Astrocyte of the spinal cord (primary cell): ENCODE data around the gene ZCCHC7.
A peak's percentile ranks its signal among the peaks of the same experiment; 100 is the strongest.

Experiments
- DNase-seq: peaks from one replicate; pipeline ENCODE4 v3.0.0; 2011; ENCODE audit warnings: low read depth, low spot score
- H3K4me3 ChIP-seq: 2 replicates; pipeline ENCODE4 v1.5.1; 2011; ENCODE audit warnings: low read depth, mild to moderate bottlenecking, low read length, moderate library complexity
- in situ Hi-C: cut with HindIII; loops from 2 replicates; pipeline ENCODE4 v1.10.0; 2017; ENCODE audit warnings: low sequenced_read_pairs
- TF ChIP-seq, protein P1 (sequence below): IDR thresholded peaks from 2 replicates; pipeline ENCODE4 v1.5.1; 2012; ENCODE audit warnings: low read depth, mild to moderate bottlenecking, low read length, inconsistent platforms

The ZCCHC7 gene

DNA sequence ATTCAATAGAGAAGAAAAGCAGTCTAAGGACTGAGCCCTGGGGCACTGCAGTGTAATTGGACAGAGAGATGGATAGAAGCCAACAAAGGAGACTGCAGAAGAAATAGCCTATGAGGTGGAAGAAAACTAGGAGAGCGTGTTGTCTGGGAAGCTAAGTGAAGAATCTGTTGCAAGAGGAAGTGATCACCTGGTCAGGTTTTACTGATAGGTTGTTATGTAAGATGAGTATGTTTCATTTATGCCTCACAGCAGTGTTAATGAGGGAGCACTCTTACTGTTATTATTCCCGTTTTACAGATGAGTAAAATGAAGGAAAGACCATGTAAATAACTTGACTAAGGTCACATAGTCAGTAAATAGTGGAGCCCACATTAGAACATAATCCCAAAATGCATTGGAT is 222.1 kb downstream of the ZCCHC7 start:
- no peak for DNase-seq
- H3K4me3 ChIP-seq: no peak overlapping the region
- in situ Hi-C loops: no loop called here
- TF ChIP-seq, protein P1, sequence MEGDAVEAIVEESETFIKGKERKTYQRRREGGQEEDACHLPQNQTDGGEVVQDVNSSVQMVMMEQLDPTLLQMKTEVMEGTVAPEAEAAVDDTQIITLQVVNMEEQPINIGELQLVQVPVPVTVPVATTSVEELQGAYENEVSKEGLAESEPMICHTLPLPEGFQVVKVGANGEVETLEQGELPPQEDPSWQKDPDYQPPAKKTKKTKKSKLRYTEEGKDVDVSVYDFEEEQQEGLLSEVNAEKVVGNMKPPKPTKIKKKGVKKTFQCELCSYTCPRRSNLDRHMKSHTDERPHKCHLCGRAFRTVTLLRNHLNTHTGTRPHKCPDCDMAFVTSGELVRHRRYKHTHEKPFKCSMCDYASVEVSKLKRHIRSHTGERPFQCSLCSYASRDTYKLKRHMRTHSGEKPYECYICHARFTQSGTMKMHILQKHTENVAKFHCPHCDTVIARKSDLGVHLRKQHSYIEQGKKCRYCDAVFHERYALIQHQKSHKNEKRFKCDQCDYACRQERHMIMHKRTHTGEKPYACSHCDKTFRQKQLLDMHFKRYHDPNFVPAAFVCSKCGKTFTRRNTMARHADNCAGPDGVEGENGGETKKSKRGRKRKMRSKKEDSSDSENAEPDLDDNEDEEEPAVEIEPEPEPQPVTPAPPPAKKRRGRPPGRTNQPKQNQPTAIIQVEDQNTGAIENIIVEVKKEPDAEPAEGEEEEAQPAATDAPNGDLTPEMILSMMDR: no peak

DNA sequence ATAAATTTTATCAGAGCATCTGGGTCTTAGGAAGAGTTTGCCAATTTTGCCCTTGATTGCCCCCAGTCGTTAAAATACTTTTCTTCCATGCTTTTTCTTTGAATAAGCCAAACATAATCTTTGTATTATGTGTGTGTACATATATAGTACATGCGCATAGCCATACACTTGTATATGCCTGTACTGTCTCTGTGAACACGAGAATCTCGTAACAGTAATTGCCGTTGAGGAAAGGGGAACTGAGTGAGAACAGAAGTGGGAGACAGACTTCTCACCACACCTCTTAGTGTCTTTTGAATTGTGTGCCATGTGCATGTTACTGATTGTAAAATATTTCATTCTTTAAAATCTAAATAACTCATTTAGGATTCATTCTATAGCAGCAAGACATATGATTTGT is 222.5 kb downstream of the ZCCHC7 start:
- H3K4me3 ChIP-seq: no peak overlapping the region
- TF ChIP-seq, protein P1: no peak
- in situ Hi-C loops: no loop called here
- DNase-seq: no peak

DNA sequence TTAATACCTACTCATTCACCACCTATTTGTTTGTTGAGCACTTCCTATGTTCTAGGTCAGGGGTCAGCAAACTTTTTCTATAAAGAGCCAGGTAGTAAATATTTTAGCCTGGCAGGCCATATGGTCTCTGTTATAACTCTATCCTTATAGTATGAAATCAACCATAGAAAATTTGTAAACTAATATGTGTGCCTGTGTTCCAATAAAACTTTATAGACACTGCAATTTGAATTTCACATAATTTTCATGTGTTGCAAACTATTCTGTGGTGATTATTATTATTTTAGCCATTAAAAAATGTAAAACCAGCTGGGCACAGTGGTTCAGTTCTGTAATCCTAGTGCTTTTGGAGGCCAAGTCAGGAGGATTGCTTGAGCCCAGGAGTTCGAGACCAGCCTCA is 223.3 kb downstream of the ZCCHC7 start:
- TF ChIP-seq, protein P1: no peak
- no peak overlapping the region for H3K4me3 ChIP-seq
- in situ Hi-C loops: no loop called here
- DNase-seq: no peak

DNA sequence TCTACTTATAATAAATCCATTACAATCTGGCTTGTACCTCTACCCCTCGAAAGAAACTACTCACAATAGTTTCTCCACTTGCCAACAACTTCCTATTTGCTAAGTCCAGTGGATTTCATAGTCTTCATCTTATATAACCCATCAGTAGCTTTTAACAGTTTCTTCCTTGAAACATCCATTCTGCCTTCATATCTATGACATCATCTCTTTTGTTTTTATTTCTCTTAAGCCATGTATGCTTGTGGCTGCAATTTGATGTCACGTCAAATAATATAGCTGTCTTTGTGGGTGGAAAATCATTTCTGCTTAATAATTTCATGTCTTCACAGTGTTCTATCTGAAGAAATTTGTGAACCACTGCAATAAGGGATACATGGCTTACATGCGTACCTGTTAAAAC is 224.7 kb downstream of the ZCCHC7 start:
- TF ChIP-seq, protein P1: no peak
- in situ Hi-C loops: no loop called here
- H3K4me3 ChIP-seq: no peak overlapping the region
- DNase-seq: no peak

DNA sequence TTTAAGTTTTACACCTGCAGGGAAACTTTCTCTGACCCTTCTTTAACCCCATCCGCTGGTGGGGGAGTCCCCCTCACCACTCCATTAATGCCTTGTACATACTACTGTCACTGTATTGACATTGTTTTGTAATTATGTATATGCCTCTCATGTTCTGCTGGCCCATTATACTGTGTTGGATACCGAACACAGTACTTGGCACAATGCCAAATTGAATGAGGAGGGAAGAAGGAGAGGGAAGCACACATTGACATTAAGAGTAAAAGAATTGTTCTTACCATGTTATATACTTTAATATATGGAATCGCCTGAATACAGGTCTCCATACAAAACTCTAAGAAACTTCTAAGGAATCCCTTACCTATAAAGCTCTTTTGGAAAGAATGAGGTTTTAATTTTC is 228.5 kb downstream of the ZCCHC7 start:
- DNase-seq: no peak
- no peak overlapping the region for H3K4me3 ChIP-seq
- in situ Hi-C loops: no loop called here
- TF ChIP-seq, protein P1: no peak

DNA sequence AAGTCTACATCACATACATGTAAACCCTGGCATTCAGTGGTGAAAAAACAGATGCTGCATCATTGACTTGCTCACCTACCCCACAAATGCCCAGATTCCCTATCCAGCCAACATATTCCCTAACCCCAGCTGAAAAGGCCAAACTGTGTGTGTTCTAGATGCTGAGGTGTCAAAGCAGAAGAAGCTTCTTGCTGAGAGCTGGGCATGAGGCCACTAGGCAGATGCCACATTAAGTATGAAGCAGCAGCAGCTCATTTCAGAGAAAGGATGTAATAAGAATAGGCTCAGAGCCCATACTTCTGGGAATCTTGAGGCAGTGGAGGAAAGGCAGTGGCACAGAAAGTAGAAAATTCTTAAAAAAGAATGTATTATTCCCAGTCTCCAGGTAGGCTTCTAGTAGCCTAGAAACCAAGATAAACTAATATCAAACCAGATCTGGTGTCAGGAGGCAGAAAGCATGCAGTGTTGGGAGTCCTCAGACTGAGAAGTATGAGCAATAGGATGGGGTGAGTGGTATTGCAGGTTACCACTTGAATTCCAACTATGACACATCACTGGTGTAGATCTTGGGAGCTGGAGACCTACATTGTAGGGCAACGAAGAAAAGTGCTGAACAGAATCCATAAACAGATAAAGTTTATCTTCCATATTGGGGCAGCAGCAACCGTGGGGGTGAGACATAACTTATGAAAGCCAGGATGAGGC is 230.3 kb downstream of the ZCCHC7 start:
- H3K4me3 ChIP-seq: no peak overlapping the region
- TF ChIP-seq, protein P1: no peak
- DNase-seq: peak; percentile 38
- in situ Hi-C loops: no loop called here
